SK-N-SH (cell line): ENCODE results near the gene ZNF142. TPM values are rescaled to one million over a fixed set of nuclear protein-coding genes. Genes with fewer than 3 reads are reported as not detected.
A peak's percentile ranks its signal among the peaks of the same experiment; 100 is the strongest.

Experiments
- CTCF ChIA-PET: fragments of 300-600, 350-600 bp; formaldehyde crosslinking; extraction: SDS; loops from one replicate; lab custom pipeline; 2021; lab: Yijun Ruan, JAX
- POLR2A ChIA-PET: fragments of 350-600 bp; sonication (Branson Sonifier 250); formaldehyde crosslinking; extraction: SDS; loops from one replicate; lab custom pipeline; 2020; ENCODE audit warnings: antibody characterized with exemption, inconsistent platforms; lab: Yijun Ruan, JAX
- DNase-seq: peaks from one replicate; pipeline ENCODE4 v3.0.0; 2012
- H2AFZ ChIP-seq: fragments of 200-600 bp; sonication (generic); 2 replicates; pipeline ENCODE4 v1.8.1; 2016; ENCODE audit warnings: antibody characterized with exemption, mild to moderate bottlenecking, low read depth
- H3F3A ChIP-seq: fragments of 200-600 bp; sonication (generic); replicated peaks from 2 replicates; pipeline ENCODE3; 2016; ENCODE audit warnings: antibody characterized with exemption, mild to moderate bottlenecking; ENCODE audit not compliant: insufficient read depth
- H3K27ac ChIP-seq, 2 experiments: fragments of 200-500 bp in 1 of 2; fragments of 200-600 bp in 1 of 2; sonication (Bioruptor generic) in 1 of 2; sonication (generic), shearing (Covaris generic) in 1 of 2; 2 replicates each; pipeline versions ENCODE4 v1.5.1 to v1.6.1; 2014 to 2016; ENCODE audit warnings: low read depth in 2 of 2, inconsistent platforms in 1 of 2, low read length in 1 of 2, mild to moderate bottlenecking in 1 of 2, mixed read lengths in 1 of 2
- H3K27me3 ChIP-seq: fragments of 200-600 bp; sonication (generic), shearing (Covaris generic); 2 replicates; pipeline ENCODE4 v1.6.1; 2016; ENCODE audit warnings: mixed run types; ENCODE audit not compliant: insufficient read depth
- H3K36me3 ChIP-seq, 2 experiments: fragments of 200-500 bp in 1 of 2; fragments of 200-600 bp in 1 of 2; sonication (Bioruptor generic) in 1 of 2; sonication (generic) in 1 of 2; replicated peaks in 1 of 2; 2 replicates each; pipeline versions ENCODE3 to v1.5.1; 2014 to 2016; ENCODE audit warnings: low read length in 1 of 2, mild to moderate bottlenecking in 1 of 2; ENCODE audit not compliant: insufficient read depth in 2 of 2, control insufficient read depth in 1 of 2
- H3K4me1 ChIP-seq, 2 experiments: fragments of 200-500 bp in 1 of 2; fragments of 200-600 bp in 1 of 2; sonication (Bioruptor generic) in 1 of 2; sonication (generic), shearing (Covaris generic) in 1 of 2; 2 replicates each; pipeline versions ENCODE4 v1.5.1 to v1.6.1; 2014 to 2016; ENCODE audit warnings: low read depth in 1 of 2, low read length in 1 of 2, mixed run types in 1 of 2; ENCODE audit not compliant: insufficient read depth in 2 of 2, control insufficient read depth in 1 of 2
- H3K4me2 ChIP-seq: fragments of 200-600 bp; sonication (generic), shearing (Covaris generic); 2 replicates; pipeline ENCODE4 v1.6.1; 2017; ENCODE audit warnings: mixed run types
- H3K4me3 ChIP-seq, 2 experiments: fragments of 200-500 bp in 1 of 2; fragments of 200-600 bp in 1 of 2; sonication (Bioruptor generic) in 1 of 2; sonication (generic), shearing (Covaris generic) in 1 of 2; 2 replicates each; pipeline versions ENCODE4 v1.5.1 to v1.8.1; 2014 to 2016; ENCODE audit warnings: low read depth in 2 of 2, inconsistent platforms in 1 of 2, low read length in 1 of 2, mild to moderate bottlenecking in 1 of 2, mixed read lengths in 1 of 2, moderate library complexity in 1 of 2
- H3K79me2 ChIP-seq: fragments of 200-600 bp; sonication (generic); 2 replicates; pipeline ENCODE4 v1.8.1; 2017; ENCODE audit warnings: mild to moderate bottlenecking; ENCODE audit not compliant: insufficient read depth
- H3K9ac ChIP-seq: fragments of 200-600 bp; sonication (generic); 2 replicates; pipeline ENCODE4 v1.6.1; 2017; ENCODE audit warnings: mixed run types
- H3K9me2 ChIP-seq: fragments of 200-600 bp; sonication (generic); 2 replicates; pipeline ENCODE4 v1.6.1; 2017; ENCODE audit warnings: mixed run types
- H3K9me3 ChIP-seq: fragments of 200-600 bp; sonication (generic); 2 replicates; pipeline ENCODE4 v1.6.1; 2017; ENCODE audit warnings: mixed run types, mild to moderate bottlenecking, moderate library complexity
- H4K20me1 ChIP-seq: fragments of 200-600 bp; sonication (generic); 2 replicates; pipeline ENCODE4 v1.6.1; 2017; ENCODE audit warnings: mild to moderate bottlenecking, mixed run types; ENCODE audit not compliant: insufficient read depth
- CHD2 ChIP-seq: fragments of 150-350 bp; IDR thresholded peaks from 2 replicates; pipeline ENCODE4 v1.6.1; 2018; ENCODE audit warnings: low read length; ENCODE audit not compliant: partially characterized antibody
- NFIC ChIP-seq: IDR thresholded peaks from 2 replicates; pipeline ENCODE4 v1.4.0; 2012; ENCODE audit warnings: borderline replicate concordance
- RCOR1 ChIP-seq: fragments of 150-350 bp; IDR thresholded peaks from 2 replicates; pipeline ENCODE4 v1.6.1; 2017; ENCODE audit warnings: antibody characterized with exemption, low read length
- WGBS: methylation state at CpG from one replicate; pipeline ENCODE4 v1.1.6; 2017; ENCODE audit warnings: low lambda C conversion rate; 5-methylcytosine and 5-hydroxymethylcytosine counted together
- polyA plus RNA-seq, 3 experiments: library from polyadenylated mRNA; depleted of rRNA; stranded (reverse); fragments of >200 nt; gene quantifications; 2 replicates each; pipeline ENCODE4 v1.2.3, GENCODE V29; 2012
- TF ChIP-seq, protein P1 (sequence below): IDR thresholded peaks from 2 replicates; pipeline ENCODE4 v1.4.0; 2012; ENCODE audit warnings: low read depth, borderline replicate concordance
- TF ChIP-seq, protein P2 (sequence below): fragments of 150-350 bp; IDR thresholded peaks from 2 replicates; pipeline ENCODE4 v1.6.1; 2017; ENCODE audit warnings: antibody characterized with exemption, low read length, low read depth, borderline replicate concordance
- TF ChIP-seq, protein P3 (sequence below): IDR thresholded peaks from 2 replicates; pipeline ENCODE4; 2012
- TF ChIP-seq, protein P4 (sequence below): IDR thresholded peaks from 2 replicates; pipeline ENCODE4 v1.4.0; 2012; ENCODE audit warnings: low read depth, borderline replicate concordance
- TF ChIP-seq, protein P5 (sequence below): IDR thresholded peaks from 2 replicates; pipeline ENCODE4 v1.6.1; 2012; ENCODE audit warnings: mild to moderate bottlenecking, low read depth, low read length, moderate library complexity

Gene ZNF142
- polyA plus RNA-seq, 1 of the 3 experiments (the other 2 are of a cell fraction): 8.1 TPM

DNA sequence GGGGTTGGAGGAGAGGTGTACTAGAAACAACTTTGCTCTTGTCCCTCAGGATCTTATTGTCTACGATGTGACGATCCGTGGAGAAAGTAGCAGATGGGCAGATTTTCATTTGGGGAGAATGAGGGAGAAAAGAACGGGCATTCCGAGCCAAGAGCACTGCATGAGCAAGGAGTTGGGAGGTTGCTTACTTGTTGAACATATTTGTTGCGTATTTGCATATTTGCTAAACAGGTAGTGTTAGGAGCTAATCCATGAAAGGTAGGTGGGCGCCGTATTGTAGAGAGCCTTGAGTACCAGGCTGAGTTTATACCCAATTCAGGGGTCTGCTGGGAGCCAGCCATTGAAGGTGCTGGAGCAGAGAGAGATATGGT is 550 bp upstream of the ZNF142 start:
- Histone ChIP-seq H3K27me3 (no peaks in the 10 kb centered on the region), H4K20me1 (no peaks in the 10 kb centered on the region), H3K4me2 (peak overlapping the region; percentile 87), H3K9ac (peak overlapping the region; percentile 71), H3K4me1 (peaks cover 7 to 13% of the 10 kb centered on the region in 2 experiments; a peak in 2 of 4 replicates), H3K9me3 (no peaks in the 10 kb centered on the region), H3K27ac (no peak overlapping the region; a peak in 2 of 4 replicates), H3K36me3 (peaks cover 34 to 55% of the 10 kb centered on the region in 2 experiments), H2AFZ (peak overlapping the region; percentile 67; the same call in 1 of the 2 replicates), H3K79me2 (peaks cover 33% of the 10 kb centered on the region), H3F3A (peaks cover 8% of the 10 kb centered on the region), H3K4me3 (peak overlapping the region; percentile 90 to 94), H3K9me2 (no peaks in the 10 kb centered on the region)
- TF ChIP-seq, protein P1, sequence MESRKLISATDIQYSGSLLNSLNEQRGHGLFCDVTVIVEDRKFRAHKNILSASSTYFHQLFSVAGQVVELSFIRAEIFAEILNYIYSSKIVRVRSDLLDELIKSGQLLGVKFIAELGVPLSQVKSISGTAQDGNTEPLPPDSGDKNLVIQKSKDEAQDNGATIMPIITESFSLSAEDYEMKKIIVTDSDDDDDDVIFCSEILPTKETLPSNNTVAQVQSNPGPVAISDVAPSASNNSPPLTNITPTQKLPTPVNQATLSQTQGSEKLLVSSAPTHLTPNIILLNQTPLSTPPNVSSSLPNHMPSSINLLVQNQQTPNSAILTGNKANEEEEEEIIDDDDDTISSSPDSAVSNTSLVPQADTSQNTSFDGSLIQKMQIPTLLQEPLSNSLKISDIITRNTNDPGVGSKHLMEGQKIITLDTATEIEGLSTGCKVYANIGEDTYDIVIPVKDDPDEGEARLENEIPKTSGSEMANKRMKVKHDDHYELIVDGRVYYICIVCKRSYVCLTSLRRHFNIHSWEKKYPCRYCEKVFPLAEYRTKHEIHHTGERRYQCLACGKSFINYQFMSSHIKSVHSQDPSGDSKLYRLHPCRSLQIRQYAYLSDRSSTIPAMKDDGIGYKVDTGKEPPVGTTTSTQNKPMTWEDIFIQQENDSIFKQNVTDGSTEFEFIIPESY: no peak
- TF ChIP-seq, protein P2, sequence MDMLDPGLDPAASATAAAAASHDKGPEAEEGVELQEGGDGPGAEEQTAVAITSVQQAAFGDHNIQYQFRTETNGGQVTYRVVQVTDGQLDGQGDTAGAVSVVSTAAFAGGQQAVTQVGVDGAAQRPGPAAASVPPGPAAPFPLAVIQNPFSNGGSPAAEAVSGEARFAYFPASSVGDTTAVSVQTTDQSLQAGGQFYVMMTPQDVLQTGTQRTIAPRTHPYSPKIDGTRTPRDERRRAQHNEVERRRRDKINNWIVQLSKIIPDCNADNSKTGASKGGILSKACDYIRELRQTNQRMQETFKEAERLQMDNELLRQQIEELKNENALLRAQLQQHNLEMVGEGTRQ: no peak
- TF ChIP-seq, protein P3, sequence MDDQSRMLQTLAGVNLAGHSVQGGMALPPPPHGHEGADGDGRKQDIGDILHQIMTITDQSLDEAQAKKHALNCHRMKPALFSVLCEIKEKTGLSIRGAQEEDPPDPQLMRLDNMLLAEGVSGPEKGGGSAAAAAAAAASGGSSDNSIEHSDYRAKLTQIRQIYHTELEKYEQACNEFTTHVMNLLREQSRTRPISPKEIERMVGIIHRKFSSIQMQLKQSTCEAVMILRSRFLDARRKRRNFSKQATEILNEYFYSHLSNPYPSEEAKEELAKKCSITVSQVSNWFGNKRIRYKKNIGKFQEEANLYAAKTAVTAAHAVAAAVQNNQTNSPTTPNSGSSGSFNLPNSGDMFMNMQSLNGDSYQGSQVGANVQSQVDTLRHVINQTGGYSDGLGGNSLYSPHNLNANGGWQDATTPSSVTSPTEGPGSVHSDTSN: no peak
- TF ChIP-seq, protein P4, sequence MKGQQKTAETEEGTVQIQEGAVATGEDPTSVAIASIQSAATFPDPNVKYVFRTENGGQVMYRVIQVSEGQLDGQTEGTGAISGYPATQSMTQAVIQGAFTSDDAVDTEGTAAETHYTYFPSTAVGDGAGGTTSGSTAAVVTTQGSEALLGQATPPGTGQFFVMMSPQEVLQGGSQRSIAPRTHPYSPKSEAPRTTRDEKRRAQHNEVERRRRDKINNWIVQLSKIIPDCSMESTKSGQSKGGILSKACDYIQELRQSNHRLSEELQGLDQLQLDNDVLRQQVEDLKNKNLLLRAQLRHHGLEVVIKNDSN: no peak
- TF ChIP-seq RCOR1 (no peak), CHD2 (no peak), NFIC (no peak)
- TF ChIP-seq, protein P5, sequence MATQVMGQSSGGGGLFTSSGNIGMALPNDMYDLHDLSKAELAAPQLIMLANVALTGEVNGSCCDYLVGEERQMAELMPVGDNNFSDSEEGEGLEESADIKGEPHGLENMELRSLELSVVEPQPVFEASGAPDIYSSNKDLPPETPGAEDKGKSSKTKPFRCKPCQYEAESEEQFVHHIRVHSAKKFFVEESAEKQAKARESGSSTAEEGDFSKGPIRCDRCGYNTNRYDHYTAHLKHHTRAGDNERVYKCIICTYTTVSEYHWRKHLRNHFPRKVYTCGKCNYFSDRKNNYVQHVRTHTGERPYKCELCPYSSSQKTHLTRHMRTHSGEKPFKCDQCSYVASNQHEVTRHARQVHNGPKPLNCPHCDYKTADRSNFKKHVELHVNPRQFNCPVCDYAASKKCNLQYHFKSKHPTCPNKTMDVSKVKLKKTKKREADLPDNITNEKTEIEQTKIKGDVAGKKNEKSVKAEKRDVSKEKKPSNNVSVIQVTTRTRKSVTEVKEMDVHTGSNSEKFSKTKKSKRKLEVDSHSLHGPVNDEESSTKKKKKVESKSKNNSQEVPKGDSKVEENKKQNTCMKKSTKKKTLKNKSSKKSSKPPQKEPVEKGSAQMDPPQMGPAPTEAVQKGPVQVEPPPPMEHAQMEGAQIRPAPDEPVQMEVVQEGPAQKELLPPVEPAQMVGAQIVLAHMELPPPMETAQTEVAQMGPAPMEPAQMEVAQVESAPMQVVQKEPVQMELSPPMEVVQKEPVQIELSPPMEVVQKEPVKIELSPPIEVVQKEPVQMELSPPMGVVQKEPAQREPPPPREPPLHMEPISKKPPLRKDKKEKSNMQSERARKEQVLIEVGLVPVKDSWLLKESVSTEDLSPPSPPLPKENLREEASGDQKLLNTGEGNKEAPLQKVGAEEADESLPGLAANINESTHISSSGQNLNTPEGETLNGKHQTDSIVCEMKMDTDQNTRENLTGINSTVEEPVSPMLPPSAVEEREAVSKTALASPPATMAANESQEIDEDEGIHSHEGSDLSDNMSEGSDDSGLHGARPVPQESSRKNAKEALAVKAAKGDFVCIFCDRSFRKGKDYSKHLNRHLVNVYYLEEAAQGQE: no peak
- DNase-seq: no peak
- POLR2A ChIA-PET: interaction anchor here (0.8 to 3.1 kb wide), 5 partner anchors 8 to 67 kb away, joined by 3 to 28 read pairs (median 7); partner anchors contain the start of genes PLCD4, RNF25 and STK36
- WGBS: 3% methylated on average over 8 of the region's 8 CpGs
- CTCF ChIA-PET: interaction anchor here (1.0 to 4.2 kb wide), 7 partner anchors 11 to 188 kb away, joined by 3 to 36 read pairs (median 15); partner anchors contain the start of genes RNF25, STK36 and TTLL4
